Sigmoid colon (tissue), 4 donors: ENCODE data around the gene PRPF18.

ENCODE experiments used
- POLR2A ChIP-seq, 2 donors: fragments of 450-650 bp; IDR thresholded peaks; one replicate each; pipeline ENCODE4 v1.6.1; 2016; ENCODE audit warnings: antibody characterized with exemption in 2 of 2, mild to moderate bottlenecking in 2 of 2, moderate library complexity in 2 of 2
- POLR2AphosphoS5 ChIP-seq, 4 donors: sonication (generic); formaldehyde crosslinking; IDR thresholded peaks; one replicate each; pipeline ENCODE4 v1.6.1; 2017; ENCODE audit warnings: antibody characterized with exemption in 4 of 4
- TF ChIP-seq, protein P1 (sequence below), 4 experiments: fragments of 450-650 bp in 3 of 4; fragments of 200-600 bp in 1 of 4; IDR thresholded peaks; one replicate each; pipeline ENCODE4 v1.5.1; 2016 to 2019; ENCODE audit warnings: antibody characterized with exemption in 4 of 4, mild to moderate bottlenecking in 3 of 4, moderate library complexity in 2 of 4

GRCh38 chr10:13670311-13670710, 83.5 kb downstream of the PRPF18 start:
- TF ChIP-seq, protein P1, sequence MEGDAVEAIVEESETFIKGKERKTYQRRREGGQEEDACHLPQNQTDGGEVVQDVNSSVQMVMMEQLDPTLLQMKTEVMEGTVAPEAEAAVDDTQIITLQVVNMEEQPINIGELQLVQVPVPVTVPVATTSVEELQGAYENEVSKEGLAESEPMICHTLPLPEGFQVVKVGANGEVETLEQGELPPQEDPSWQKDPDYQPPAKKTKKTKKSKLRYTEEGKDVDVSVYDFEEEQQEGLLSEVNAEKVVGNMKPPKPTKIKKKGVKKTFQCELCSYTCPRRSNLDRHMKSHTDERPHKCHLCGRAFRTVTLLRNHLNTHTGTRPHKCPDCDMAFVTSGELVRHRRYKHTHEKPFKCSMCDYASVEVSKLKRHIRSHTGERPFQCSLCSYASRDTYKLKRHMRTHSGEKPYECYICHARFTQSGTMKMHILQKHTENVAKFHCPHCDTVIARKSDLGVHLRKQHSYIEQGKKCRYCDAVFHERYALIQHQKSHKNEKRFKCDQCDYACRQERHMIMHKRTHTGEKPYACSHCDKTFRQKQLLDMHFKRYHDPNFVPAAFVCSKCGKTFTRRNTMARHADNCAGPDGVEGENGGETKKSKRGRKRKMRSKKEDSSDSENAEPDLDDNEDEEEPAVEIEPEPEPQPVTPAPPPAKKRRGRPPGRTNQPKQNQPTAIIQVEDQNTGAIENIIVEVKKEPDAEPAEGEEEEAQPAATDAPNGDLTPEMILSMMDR (IDR thresholded peaks at IDR 0.05): no peak
- TF ChIP-seq POLR2A (IDR thresholded peaks at IDR 0.05) (no peak), POLR2AphosphoS5 (IDR thresholded peaks at IDR 0.05) (no peak)
